ENCODE measurements around the gene SLC33A1. TPM values are rescaled to one million over a fixed set of nuclear protein-coding genes. Genes with fewer than 3 reads are reported as not detected.
A peak's percentile ranks its signal among the peaks of the same experiment; 100 is the strongest.

Gene SLC33A1
- total and polyA plus RNA-seq, 10 of the 15 experiments (the other 5 are each of a cell fraction or from before 2014, with no cell fraction given), result 6.4 to 25.2 (median 19.8) TPM

DNA sequence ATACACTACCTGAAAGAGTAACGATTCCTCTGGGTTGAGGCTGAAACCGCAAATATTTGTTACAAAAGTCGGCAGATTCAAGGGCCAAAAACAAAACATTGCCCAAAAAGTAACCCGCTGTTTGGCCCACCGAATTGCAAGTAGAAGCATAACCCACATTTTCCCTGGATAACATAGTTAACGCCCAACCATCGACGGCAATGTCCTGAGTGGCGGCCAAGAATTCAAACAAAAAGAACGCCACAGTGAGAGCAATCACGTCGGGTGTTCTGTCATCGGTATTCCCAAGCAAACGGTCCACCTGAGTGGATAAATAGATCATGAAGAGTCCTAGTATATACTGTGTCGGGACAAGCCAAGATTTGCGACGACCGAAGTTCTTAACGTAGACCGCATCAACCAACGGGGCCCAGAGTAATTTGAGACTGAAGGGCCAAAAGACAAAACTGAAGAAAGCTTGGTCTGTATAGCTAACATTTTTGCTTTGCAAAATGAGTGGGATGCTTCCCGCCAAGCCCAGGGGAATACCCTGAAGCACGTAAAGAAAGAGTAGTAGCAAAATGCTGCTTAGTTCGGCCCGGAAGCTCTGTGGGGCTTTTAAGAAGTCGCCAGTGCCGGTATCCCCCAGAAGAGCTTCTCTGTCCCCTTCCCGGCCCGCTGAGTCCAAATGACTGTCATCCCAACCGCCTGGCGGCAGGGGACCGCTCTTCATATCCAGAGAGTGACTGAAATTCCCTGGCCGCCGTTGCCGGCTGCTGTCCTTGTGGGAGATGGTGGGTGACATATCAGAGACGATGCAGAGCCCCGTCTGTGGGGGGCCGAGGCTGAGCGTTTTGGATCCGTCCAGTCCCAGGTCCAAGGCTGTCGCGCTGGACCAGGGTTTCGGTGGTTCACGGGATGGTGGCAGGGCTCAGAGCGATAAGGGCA lies 750 bp downstream of the SLC33A1 start:
- Histone ChIP-seq H3K27ac (ENCODE audit: control insufficient read depth, insufficient read depth) (peak overlapping the region; percentile 84), H3K36me3 (ENCODE audit: control insufficient read depth in 2 of 2, insufficient read depth in 2 of 2, low read length in 1 of 2) (peaks cover 0 to under 1% of the 10 kb centered on the region in 2 experiments; a peak in 1 of 4 replicates), H3K4me3 (peak overlapping the region; percentile 84), H3K4me1 (ENCODE audit: control insufficient read depth, insufficient read depth, low read length) (no peaks in the 10 kb centered on the region), H3K4me2 (ENCODE audit: control insufficient read depth, insufficient read depth) (peak overlapping the region; percentile 95), H3K79me2 (ENCODE audit: control insufficient read depth, insufficient read depth, low read length) (peaks cover 58% of the 10 kb centered on the region), H4K20me1 (ENCODE audit: control insufficient read depth, insufficient read depth) (no peaks in the 10 kb centered on the region), H2AFZ (ENCODE audit: control insufficient read depth, low read depth, low read length) (peak overlapping the region; percentile 63), H3K9me3 (replicated peaks; ENCODE audit: control insufficient read depth, insufficient read depth, low read length) (no peaks in the 10 kb centered on the region; the same call in 2 of the 3 replicates), H3K9ac (ENCODE audit: control insufficient read depth, insufficient read depth, low read length) (peak overlapping the region; percentile 88), H3K27me3 (replicated peaks in 1 of 2; ENCODE audit: control insufficient read depth in 2 of 2, insufficient read depth in 2 of 2, low read length in 1 of 2) (no peaks in the 10 kb centered on the region)
- ChIA-PET POLR2A (interaction anchor here (0.5 to 2.6 kb wide), 4 partner anchors 11 to 48 kb away, joined by 3 to 22 read pairs (median 12); partner anchors contain the start of genes C3orf33 and GMPS), RAD21 (ENCODE audit: unreplicated experiment) (interaction anchor here (0.7 to 3.0 kb wide), 6 partner anchors 8 to 47 kb away, joined by 3 to 21 read pairs (median 8); partner anchors contain the start of genes C3orf33 and GMPS), SMC1A (ENCODE audit: uncharacterized antibody, unreplicated experiment) (interaction anchor here (0.7 to 2.4 kb wide), 15 partner anchors 8 to 138 kb away, joined by 3 to 23 read pairs (median 4); partner anchors contain the start of gene C3orf33), CTCF (interaction anchor here (0.9 to 5.7 kb wide), 5 partner anchors 10 to 47 kb away, joined by 3 to 52 read pairs (median 5); partner anchors contain the start of gene C3orf33)
- FAIRE-seq, result no peak
- no peak for DNase-seq (ENCODE audit: low read depth, low spot score)
- TF ChIP-seq, protein P1, sequence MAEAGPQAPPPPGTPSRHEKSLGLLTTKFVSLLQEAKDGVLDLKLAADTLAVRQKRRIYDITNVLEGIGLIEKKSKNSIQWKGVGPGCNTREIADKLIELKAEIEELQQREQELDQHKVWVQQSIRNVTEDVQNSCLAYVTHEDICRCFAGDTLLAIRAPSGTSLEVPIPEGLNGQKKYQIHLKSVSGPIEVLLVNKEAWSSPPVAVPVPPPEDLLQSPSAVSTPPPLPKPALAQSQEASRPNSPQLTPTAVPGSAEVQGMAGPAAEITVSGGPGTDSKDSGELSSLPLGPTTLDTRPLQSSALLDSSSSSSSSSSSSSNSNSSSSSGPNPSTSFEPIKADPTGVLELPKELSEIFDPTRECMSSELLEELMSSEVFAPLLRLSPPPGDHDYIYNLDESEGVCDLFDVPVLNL (IDR thresholded peaks at IDR 0.05; ENCODE audit: low read depth, low read length), result peak; percentile 68
- no peak; the same call in 1 of the 2 replicates for TF ChIP-seq PML (IDR thresholded peaks at IDR 0.05; ENCODE audit: low read length)
- no peak for TF ChIP-seq WRNIP1 (IDR thresholded peaks at IDR 0.05; ENCODE audit: borderline replicate concordance, low read depth, low read length)
- TF ChIP-seq TAF1 (IDR thresholded peaks at IDR 0.05; ENCODE audit: borderline replicate concordance, low read depth, low read length), result 0 out of 2 replicates have a peak, but pooled peaks have one; percentile 10
- TF ChIP-seq, protein P2, sequence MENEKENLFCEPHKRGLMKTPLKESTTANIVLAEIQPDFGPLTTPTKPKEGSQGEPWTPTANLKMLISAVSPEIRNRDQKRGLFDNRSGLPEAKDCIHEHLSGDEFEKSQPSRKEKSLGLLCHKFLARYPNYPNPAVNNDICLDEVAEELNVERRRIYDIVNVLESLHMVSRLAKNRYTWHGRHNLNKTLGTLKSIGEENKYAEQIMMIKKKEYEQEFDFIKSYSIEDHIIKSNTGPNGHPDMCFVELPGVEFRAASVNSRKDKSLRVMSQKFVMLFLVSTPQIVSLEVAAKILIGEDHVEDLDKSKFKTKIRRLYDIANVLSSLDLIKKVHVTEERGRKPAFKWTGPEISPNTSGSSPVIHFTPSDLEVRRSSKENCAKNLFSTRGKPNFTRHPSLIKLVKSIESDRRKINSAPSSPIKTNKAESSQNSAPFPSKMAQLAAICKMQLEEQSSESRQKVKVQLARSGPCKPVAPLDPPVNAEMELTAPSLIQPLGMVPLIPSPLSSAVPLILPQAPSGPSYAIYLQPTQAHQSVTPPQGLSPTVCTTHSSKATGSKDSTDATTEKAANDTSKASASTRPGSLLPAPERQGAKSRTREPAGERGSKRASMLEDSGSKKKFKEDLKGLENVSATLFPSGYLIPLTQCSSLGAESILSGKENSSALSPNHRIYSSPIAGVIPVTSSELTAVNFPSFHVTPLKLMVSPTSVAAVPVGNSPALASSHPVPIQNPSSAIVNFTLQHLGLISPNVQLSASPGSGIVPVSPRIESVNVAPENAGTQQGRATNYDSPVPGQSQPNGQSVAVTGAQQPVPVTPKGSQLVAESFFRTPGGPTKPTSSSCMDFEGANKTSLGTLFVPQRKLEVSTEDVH (IDR thresholded peaks at IDR 0.05; ENCODE audit: low read depth, partially characterized antibody), result peak; percentile 71
- TF ChIP-seq YY1 (IDR thresholded peaks at IDR 0.05; ENCODE audit: low read depth, low read length), result no peak
- peak; percentile 80; the same call in 1 of the 2 replicates for TF ChIP-seq RB1 (IDR thresholded peaks at IDR 0.05; ENCODE audit: borderline replicate concordance)
- no peak for TF ChIP-seq SREBF1 (IDR thresholded peaks at IDR 0.05; ENCODE audit: low read length)
- TF ChIP-seq CBX5 (IDR thresholded peaks at IDR 0.05; ENCODE audit: low read depth), result 0 out of 2 replicates have a peak, but pooled peaks have one; percentile 6
- in situ Hi-C loops (cut with MboI), result no loop called here
- 1% methylated on average over 45 of the region's 45 CpGs for WGBS (ENCODE audit: insufficient coverage, insufficient replicate concordance, low lambda C conversion rate, missing lambda C conversion rate)
- ATAC-seq, result peak; percentile 19
- no TSS peak for BruUV-seq (replicated peaks)
- intact Hi-C loops (cut with micrococcal nuclease; ENCODE audit: unreplicated experiment), result loop anchor here (1.0 to 5.0 kb wide), 3 partner anchors 17 to 101 kb away; partner anchors contain the start of genes C3orf33 and GMPS

All from GM12878 (cell line).